ENCODE data around the gene SLC25A11. TPM values are rescaled to one million over a fixed set of nuclear protein-coding genes. Genes with fewer than 3 reads are reported as not detected.

Gene SLC25A11
- total and polyA plus RNA-seq, 2 donors (not counting 3 experiments of a cell fraction or from before 2014, with no cell fraction given) = 58.2 to 95.2 TPM

DNA sequence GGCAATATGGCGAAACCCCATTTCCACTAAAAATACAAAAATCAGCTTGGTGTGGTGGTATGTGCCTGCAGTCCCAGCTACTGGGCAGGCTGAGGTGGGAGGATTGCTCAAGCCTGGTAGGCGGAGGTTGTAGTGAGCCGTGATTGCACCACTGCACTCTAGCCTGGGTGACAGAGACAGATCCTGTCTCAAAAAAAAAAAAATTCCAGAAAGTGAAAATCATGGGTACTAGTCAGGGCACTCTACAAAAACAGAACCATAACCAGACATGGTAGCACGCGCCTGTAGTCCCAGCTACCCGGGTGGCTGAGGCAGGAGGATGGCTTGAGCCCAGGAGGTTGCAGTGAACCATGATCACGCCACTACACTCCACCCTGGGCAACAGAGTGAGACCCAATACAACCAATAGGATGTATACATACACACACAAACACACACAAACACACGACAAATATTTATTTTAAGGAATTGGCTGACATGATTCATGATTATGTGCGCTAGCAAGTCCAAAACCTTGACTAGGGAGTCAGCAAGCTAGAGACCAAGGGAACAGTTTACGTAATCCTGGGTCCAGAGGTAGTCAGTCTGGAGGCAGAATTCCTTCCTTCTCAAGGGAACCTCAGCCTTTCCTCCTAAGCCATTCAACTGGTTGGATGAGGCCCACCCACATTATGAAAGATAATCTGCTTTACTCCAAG is 19.3 kb downstream of the SLC25A11 start:
- H4K20me1 ChIP-seq (replicated peaks; ENCODE audit: control insufficient read depth, extremely low read depth, insufficient read depth, low read length) = no peaks in the 10 kb centered on the region
- CTCF ChIA-PET = interaction anchor here (4.3 kb wide), 1 partner anchor 11 kb away, joined by 24 read pairs; no protein-coding TSS in a partner anchor
- no peaks in the 10 kb centered on the region for H3K36me3 ChIP-seq (ENCODE audit: control insufficient read depth in 2 of 2, extremely low read depth in 1 of 2, insufficient read depth in 2 of 2, low read length in 2 of 2)
- no peaks in the 10 kb centered on the region for H3K9me1 ChIP-seq (replicated peaks; ENCODE audit: control insufficient read depth, extremely low read depth, insufficient read depth, low read length)
- POLR2A ChIA-PET = no interaction called here
- DNase-seq (ENCODE audit: low read depth, low spot score) (no peak), FAIRE-seq (no peak)
- no peak overlapping the region for H3K4me2 ChIP-seq (ENCODE audit: insufficient read depth, low read length)
- no peak for TF ChIP-seq MYC (IDR thresholded peaks at IDR 0.05; ENCODE audit: low read depth, low read length)
- no peak for TF ChIP-seq EZH2 (IDR thresholded peaks at IDR 0.05; ENCODE audit: borderline replicate concordance, low read depth, low read length, severe bottlenecking)
- no peak overlapping the region for H3K9ac ChIP-seq (replicated peaks; ENCODE audit: extremely low read depth, insufficient read depth, low read length)
- dilution Hi-C loops (cut with MboI; ENCODE audit: extremely low pct_ligation_motif_present, low sequenced_read_pairs) = no loop called here
- H3K4me3 ChIP-seq (replicated peaks in 1 of 3; ENCODE audit: insufficient read depth in 1 of 3, low read depth in 1 of 3, low read length in 3 of 3) = no peak overlapping the region
- H3K27me3 ChIP-seq (ENCODE audit: control insufficient read depth in 2 of 2, insufficient read depth in 2 of 2, low read length in 2 of 2) = no peaks in the 10 kb centered on the region
- no peak overlapping the region for H2AFZ ChIP-seq (ENCODE audit: low read depth, low read length)
- H3K79me2 ChIP-seq (ENCODE audit: control insufficient read depth, insufficient read depth, low read length) = no peaks in the 10 kb centered on the region
- BruUV-seq (replicated peaks) = no TSS peak
- H3K27ac ChIP-seq (ENCODE audit: insufficient read depth, low read depth, low read length) = no peak overlapping the region
- H3K9me3 ChIP-seq (replicated peaks; ENCODE audit: control insufficient read depth, insufficient read depth, low read length) = no peaks in the 10 kb centered on the region
- intact Hi-C loops (cut with micrococcal nuclease) = no loop called here
- H3K4me1 ChIP-seq (ENCODE audit: control insufficient read depth, extremely low read depth, insufficient read depth, low read length) = no peaks in the 10 kb centered on the region

- ChIA-PET CTCF (interaction anchor here (0.8 to 4.3 kb wide), 3 partner anchors 9 to 126 kb away, joined by 3 to 24 read pairs (median 6); no protein-coding TSS in a partner anchor), POLR2A (no interaction called here)
- Histone ChIP-seq H3K9ac (replicated peaks; ENCODE audit: extremely low read depth, insufficient read depth, low read length) (no peak overlapping the region), H3K79me2 (ENCODE audit: control insufficient read depth, insufficient read depth, low read length) (no peaks in the 10 kb centered on the region), H3K36me3 (ENCODE audit: control insufficient read depth in 2 of 2, extremely low read depth in 1 of 2, insufficient read depth in 2 of 2, low read length in 2 of 2) (no peaks in the 10 kb centered on the region), H3K27me3 (ENCODE audit: control insufficient read depth in 2 of 2, insufficient read depth in 2 of 2, low read length in 2 of 2) (no peaks in the 10 kb centered on the region), H2AFZ (ENCODE audit: low read depth, low read length) (no peak overlapping the region), H3K9me1 (replicated peaks; ENCODE audit: control insufficient read depth, extremely low read depth, insufficient read depth, low read length) (no peaks in the 10 kb centered on the region), H4K20me1 (replicated peaks; ENCODE audit: control insufficient read depth, extremely low read depth, insufficient read depth, low read length) (no peaks in the 10 kb centered on the region), H3K4me1 (ENCODE audit: control insufficient read depth, extremely low read depth, insufficient read depth, low read length) (no peaks in the 10 kb centered on the region), H3K27ac (ENCODE audit: insufficient read depth, low read depth, low read length) (no peak overlapping the region), H3K9me3 (replicated peaks; ENCODE audit: control insufficient read depth, insufficient read depth, low read length) (no peaks in the 10 kb centered on the region), H3K4me2 (ENCODE audit: insufficient read depth, low read length) (no peak overlapping the region), H3K4me3 (replicated peaks in 1 of 3; ENCODE audit: insufficient read depth in 1 of 3, low read depth in 1 of 3, low read length in 3 of 3) (no peak overlapping the region)
- DNase-seq (ENCODE audit: low read depth, low spot score) (no peak), FAIRE-seq (no peak)
- no peak for TF ChIP-seq FOS (IDR thresholded peaks at IDR 0.05; ENCODE audit: borderline replicate concordance, insufficient read depth, low read length)
- TF ChIP-seq POLR2AphosphoS5 (IDR thresholded peaks at IDR 0.05; ENCODE audit: insufficient read depth, low read depth, low read length) = no peak
- TF ChIP-seq MAX (IDR thresholded peaks at IDR 0.05; ENCODE audit: insufficient read depth, insufficient read length) = no peak
- no peak for TF ChIP-seq POLR2A (IDR thresholded peaks at IDR 0.05; ENCODE audit: low read depth, low read length)
- no peak for TF ChIP-seq GATA2 (IDR thresholded peaks at IDR 0.05; ENCODE audit: insufficient read depth, insufficient read length, low read depth, low read length)
- TF ChIP-seq, protein P1, sequence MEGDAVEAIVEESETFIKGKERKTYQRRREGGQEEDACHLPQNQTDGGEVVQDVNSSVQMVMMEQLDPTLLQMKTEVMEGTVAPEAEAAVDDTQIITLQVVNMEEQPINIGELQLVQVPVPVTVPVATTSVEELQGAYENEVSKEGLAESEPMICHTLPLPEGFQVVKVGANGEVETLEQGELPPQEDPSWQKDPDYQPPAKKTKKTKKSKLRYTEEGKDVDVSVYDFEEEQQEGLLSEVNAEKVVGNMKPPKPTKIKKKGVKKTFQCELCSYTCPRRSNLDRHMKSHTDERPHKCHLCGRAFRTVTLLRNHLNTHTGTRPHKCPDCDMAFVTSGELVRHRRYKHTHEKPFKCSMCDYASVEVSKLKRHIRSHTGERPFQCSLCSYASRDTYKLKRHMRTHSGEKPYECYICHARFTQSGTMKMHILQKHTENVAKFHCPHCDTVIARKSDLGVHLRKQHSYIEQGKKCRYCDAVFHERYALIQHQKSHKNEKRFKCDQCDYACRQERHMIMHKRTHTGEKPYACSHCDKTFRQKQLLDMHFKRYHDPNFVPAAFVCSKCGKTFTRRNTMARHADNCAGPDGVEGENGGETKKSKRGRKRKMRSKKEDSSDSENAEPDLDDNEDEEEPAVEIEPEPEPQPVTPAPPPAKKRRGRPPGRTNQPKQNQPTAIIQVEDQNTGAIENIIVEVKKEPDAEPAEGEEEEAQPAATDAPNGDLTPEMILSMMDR (IDR thresholded peaks at IDR 0.05; ENCODE audit: extremely low read depth in 1 of 2, insufficient read depth in 1 of 2, low read depth in 1 of 2, low read length in 2 of 2) = no peak
- TF ChIP-seq MYC (IDR thresholded peaks at IDR 0.05; ENCODE audit: low read depth, low read length) = no peak
- TF ChIP-seq JUN (IDR thresholded peaks at IDR 0.05; ENCODE audit: borderline replicate concordance, insufficient read depth, insufficient read length, low read depth) = no peak
- TF ChIP-seq EZH2 (IDR thresholded peaks at IDR 0.05; ENCODE audit: borderline replicate concordance, low read depth, low read length, severe bottlenecking) = no peak
- dilution Hi-C loops (cut with MboI; ENCODE audit: extremely low pct_ligation_motif_present, low sequenced_read_pairs) (no loop called here), intact Hi-C loops (cut with micrococcal nuclease) (no loop called here)
- BruUV-seq (replicated peaks) = no TSS peak
Observed at GRCh38 chr17:4919511-4920047, 20.3 kb downstream of the SLC25A11 start.
